Activated CD4-positive, CD25-positive, alpha-beta regulatory T cell treated with anti-CD3 and anti-CD28 coated beads, Interleukin-2, amount 50 U/mL, for 24 hours (primary cell): Measurements from ENCODE around the gene CSTF1.

Experiments
- ATAC-seq, 2 donors: fragments of 150-1000 bp; cut with Tn5 transposase; one replicate each; pipeline ENCODE4 v1.10.0; 2021; ENCODE audit warnings: mild to moderate bottlenecking in 1 of 2, moderate library complexity in 1 of 2

Gene CSTF1

DNA sequence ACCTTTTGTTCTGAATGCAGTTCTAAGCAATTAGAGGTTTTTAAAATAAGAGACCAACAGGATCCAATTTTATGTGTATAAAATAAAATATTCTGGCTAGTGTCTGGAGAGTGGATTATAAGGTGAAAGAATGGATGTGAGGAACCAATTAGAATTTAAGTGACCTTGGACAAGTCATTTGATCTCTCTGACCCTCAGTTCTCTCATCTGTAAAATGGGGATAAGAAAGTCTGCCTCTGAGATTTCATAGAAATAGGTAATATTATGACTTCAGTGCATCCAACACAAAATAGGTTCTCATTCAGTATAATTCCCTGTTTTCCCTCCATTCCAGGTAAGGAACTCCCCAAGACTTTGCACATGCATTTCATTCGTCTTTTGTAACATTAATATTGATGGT lies 38.5 kb downstream of the CSTF1 start:
- no peak for ATAC-seq

DNA sequence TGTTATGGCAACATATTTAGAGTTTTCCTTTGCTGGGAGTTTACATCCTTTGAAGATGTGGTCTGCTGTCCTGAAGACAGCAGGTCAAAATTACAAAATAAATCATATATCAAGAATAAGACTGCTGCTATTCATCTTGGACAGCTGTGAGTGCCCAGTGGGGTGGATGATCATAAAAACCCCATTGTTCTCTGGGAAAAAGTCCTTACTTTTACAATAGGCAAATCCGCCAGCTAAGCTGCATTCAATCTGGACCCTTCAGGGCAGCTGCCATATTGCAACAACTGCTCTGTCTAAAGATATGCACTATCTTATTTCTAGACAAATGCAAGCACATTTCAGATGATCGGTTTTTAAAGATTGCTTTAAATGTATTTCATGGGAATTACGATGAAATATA lies 39.0 kb downstream of the CSTF1 start:
- no peak for ATAC-seq

DNA sequence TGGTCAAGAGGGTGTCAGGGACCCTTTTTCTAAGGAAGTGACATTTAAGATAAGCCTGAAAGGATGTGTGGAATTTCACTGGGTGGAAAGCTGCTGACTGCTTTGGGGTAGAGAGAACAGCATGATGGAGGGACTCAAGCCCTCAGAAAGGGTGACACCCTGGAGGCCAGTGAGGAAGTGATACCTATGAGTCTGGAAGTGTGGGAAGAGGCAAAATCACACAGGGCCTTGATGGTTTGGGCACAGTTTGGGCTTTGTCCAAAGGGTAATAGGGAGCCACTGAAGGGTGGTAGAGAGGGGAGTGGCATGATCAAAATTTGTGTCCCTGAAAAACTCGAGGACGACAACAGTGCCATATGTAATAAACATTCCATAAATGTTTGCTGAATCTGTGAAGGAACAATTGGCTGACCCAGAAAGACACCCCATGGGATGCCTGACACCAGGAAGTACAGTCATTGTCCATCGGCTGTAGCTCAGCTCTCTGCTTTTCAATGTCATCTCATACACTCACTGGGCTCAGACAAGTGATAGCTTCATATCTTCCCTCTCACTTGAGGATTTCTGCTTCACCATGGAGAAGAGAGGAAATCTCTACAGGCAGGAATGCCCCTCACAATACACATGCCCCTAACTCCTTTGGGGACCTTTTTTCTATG lies 40.9 kb downstream of the CSTF1 start:
- no peak for ATAC-seq

DNA sequence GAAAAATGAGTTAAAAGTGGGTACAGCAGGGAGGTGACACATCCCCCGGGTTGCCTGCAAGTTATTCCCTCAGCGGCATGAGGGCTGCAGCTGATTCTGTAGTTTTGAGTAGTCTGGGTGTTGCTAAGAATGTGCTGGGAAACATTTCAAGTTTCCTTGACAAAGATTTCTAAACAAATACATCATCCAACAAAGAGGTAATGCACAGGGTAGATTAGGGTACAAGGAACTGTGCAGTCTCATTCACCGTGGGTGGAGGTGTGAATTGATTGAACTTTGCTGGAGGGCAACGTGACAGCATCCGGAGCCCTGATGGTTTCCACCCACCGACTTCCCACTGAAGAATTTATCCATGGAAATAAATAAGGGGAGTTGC lies 41.4 kb downstream of the CSTF1 start:
- no peak for ATAC-seq

DNA sequence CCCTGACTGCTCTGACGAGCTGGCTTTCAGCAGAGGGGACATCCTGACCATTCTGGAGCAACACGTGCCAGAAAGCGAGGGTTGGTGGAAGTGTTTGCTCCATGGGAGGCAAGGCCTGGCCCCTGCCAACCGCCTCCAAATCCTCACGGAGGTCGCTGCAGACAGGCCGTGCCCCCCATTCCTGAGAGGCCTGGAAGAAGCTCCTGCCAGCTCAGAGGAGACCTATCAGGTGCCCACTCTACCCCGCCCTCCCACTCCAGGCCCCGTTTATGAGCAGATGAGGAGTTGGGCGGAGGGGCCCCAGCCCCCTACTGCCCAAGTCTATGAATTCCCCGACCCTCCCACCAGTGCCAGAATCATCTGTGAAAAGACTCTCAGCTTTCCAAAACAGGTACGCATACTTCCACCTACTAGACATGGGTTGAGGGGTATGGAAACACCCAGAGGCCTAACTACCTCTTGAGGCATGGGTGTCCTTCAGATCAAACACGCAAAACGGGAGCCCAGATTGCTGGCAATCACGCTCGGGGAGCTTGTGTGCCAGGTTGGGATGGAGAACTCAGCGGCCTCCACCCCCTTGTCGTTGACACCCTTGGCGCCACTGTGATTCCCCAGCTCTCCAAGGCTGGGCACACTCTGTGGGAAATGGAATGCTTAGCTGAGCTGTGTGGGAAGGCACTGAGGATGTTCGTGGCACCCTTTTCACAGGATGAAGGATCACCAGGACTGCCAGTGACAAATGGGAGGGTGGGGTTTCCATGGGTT lies 44.9 kb downstream of the CSTF1 start:
- no peak for ATAC-seq

DNA sequence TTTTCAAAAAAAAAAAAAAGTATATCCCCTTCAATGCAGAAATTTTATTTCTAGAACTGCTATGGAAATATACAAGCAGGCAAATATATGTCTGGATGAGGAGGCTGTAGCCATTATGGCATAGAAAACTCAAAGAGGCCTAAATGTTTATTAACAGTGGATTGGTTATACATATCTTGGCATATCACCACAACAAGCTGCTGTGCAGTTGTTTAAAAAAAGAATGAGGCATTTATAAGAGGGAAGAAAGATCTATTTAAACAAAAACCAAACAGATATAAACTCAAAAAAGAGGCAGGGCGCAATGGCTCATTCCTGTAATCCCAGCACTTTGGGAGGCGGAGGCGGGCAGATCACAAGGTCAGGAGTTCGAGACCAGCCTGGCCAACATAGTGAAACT lies 45.8 kb downstream of the CSTF1 start:
- ATAC-seq, result no peak

DNA sequence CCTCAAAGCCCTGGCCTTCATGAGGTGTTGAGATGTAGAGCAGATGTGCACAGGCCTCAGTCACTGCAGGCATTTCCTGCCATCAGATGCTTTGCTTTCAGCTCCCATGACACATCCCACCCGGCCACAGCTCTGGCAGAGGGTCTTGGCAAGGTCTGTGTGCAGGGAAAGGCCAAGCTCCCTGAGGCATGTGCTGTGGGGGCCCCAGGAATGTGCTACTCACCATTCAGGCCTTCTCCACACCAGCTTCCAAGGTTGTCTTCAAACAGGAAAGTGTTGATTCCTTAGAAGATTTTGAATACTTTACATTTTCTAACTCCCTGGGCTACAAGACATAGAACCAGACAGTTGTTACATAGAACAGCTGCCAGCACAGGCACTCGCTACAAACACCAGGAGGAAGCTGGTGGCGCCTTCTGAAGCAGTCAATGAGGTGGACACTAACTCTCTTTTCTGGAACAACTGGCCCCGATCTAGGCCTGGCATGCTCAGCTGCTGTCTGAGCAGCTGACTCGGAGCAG lies 47.4 kb downstream of the CSTF1 start:
- ATAC-seq, result no peak

DNA sequence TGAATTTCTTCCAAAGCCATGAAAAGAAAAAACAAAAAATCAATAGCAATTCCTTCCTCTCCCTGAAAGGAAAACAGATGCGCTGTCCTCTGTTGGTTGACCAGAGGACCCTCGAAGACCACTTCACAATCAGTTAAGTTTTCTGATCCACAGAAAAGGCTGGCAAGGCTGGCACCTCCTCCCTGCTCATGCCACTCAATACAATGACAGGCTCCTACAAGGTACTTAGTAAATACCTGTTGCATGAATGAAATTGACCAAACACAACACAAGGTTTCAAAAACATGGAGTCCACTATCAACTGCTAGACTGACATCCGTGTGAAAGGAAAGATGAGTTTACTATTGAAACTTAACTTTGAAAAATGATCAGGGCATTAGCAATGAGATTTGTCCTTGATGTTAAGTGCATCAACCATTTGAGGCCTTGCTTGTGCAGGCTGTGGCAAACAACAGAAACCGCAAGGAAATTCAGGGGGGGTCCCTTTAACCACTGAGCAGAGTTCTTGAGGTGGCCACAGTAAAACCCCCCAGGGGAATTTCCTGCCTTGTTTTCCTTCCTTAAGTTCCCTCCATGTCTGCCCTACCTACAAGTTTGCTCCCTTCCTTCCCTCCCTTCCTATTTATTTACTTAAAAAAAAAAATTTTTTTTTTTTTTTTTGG lies 48.0 kb downstream of the CSTF1 start:
- ATAC-seq, result peak; percentile 51 to 76

DNA sequence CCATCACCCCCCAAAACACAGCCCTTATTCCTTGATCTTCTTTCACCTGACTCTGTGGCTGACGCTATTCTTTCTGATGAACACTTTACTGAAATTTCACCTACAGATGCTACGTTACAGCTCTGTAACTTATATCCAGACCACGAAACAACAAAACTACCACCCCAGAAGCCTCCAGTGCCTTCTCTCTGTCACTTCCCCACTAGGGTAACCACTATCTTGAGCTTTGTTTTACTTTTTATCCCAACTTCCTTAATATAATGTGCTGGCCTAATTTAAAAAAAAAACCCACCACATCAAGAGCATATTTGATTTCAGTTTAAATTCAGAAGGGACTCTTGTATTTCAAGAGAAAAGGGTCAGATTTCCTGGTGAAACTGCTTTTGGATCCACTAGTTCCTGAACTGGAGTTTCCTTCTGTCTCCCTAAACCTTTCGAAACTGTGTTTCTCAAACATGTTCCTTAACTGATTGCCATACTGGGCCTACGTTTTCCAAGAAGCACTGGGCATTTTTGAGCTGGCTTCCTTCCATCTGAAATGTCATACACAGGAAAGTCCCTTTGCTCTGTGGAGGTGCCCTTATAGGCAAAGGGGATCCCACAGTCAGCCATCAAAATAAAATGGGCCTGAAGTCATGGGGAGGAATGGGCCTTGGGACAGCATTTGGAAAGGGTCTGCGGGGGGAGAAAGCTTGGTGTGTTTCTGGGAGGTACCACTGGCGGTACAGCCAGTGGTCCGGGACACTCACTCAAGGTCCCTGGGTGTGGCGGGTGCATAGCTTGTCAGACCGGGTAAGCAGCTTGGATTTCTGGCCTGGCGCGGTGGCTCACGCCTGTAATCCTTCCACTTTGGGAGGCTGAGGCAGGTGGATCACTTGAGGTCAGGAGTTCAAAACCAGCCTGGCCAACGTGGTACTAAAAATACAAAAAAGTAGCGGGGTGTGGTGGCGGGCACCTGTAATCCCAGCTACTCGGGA lies 50.2 kb downstream of the CSTF1 start:
- no peak for ATAC-seq

DNA sequence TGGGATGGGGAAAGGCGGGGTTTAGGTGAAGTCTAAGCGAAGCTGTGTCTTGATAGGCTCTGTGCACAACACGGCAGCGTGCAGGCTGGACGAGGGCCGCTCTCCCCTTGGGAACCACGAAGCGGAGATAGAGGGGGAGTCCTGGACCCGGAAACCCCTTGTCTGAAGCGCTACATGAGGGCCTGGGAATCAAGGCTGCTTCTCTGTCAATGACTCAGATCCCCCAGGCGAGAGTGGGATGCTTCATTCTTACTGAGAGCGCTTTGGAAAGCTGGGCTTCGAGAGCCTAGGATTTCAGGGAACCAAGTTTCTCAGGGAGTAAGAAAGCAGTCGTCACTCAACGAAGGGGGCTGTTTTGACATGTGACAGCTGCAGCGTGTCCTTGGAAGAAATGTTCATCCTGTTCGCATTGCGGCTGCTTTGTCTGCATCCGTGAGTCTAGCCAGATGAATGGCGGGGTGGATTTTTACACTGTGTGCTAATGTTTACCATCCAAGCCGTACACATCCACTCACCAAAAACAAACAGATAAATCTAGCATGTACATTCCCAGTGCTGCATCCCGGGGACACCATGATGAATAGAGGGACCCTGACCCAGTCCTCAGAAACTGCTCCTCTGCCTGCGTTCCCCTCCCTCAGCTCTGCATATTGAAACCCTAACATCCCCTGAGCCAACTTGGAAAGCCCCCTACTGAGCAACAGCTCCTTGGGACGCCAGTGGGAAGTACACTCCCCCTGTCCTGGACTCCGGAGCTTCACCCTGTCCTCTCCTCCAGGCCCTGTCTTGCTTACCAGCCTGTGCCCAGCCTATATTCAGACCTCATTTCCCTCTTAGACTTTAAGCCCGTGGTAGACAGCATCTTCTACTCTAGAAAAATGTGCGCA lies 51.5 kb downstream of the CSTF1 start:
- ATAC-seq, result no peak

DNA sequence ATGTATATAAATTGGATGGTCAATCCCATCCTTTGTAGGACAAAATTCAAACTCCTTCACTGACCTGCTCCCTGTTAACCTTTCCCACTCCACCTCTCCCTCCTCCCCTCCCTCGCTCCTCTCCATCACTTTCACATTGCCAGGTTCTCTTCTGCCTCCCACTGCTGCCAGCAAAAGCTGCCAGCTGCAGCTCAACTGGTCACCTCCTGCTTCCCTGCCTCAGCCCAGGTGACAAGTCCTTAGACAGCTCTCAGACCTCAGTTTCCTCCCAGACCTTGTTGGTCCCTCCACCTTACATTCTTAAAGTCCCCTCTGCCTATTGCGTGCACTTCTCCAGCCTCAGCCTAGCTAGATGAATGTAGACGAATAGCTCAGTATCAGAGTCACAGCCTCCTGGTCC lies 52.7 kb downstream of the CSTF1 start:
- ATAC-seq, result no peak

DNA sequence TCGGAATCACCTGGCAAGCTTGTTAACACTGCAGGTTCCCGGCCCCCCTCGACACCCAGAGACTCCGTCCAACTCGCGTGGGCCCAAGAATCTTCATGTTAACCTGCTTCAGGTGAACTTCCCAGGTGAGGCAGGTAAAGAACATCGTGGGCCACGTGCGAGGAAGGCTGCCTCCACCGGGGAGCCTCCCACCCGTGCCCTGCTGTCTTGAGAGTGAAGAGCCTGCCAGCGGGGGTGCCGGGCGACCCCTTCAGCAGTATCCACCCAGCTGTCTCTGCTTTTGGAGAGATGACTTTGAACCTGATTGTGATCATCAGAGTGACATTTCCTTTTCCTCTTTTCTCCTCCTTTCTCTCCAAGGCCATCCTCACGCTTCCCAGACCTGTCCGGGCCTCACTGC lies 53.1 kb downstream of the CSTF1 start:
- no peak for ATAC-seq

DNA sequence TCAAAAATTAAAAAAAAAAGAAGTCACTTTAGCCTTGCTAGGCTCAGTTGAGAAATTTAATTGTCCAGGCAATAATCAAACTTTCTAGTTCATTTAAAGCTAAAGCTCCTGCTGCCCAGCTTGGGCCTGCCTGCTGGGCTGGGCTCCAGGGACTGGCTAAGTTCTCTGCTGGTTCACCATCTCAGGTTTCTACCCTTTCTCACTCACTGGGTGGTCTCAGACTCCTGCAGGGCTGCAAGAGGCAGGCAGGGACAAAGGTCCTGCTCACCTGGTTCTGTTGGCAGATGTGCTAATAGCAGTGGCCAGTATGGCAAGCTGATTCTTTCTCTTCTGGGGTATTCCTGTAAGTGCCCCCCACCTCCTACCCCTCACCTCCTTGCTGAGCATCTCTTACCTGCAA lies 54.8 kb downstream of the CSTF1 start:
- no peak for ATAC-seq

DNA sequence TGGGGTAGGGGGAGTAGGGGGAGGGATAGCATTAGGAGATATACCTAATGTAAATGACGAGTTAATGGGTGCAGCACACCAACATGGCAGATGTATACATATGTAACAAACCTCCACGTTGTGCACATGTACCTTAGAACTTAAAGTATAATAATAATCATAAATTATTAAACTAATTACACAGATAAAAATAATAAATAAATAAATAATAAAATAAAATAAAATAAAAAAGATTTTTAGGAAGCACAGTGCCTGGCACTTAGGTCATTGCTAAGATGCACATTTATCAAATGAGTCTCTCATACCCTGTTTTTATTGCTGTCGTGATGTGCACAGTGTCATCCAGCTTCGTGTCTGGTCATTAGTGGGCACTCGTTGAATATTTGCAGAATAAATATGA lies 57.0 kb downstream of the CSTF1 start:
- ATAC-seq, result no peak

DNA sequence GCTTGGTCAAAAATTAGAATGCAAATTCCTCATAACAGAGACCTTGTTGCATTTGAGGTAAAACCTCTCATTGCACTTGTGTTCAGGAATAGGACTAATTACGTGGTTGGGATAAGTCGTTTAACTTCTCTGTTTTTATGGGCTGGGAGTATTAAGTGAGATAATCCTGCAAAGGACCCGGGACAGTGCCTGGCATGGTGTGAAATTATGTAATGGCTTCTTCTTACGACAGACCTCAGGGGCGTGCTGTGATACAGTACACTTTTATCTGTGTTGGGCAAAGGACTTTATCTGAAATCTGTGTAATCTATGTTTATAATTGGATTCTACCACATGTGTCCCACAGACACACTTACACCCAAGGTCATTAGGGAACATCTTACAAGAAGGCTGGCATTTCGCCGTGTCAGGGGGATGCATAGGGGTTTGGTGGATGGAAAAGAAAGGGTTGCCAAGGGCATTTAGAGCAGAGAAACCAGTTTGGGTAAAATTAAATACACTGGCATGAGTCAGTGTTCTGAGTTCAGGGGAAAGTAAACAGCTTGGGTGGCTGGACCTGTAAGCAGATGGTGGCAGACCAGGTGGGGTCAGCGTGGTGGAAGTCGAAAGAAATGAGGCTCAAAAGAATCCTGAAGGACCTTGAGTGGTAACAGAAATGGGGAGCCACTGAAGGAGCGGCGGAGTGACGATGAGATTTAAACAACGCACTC lies 58.8 kb downstream of the CSTF1 start:
- no peak for ATAC-seq

DNA sequence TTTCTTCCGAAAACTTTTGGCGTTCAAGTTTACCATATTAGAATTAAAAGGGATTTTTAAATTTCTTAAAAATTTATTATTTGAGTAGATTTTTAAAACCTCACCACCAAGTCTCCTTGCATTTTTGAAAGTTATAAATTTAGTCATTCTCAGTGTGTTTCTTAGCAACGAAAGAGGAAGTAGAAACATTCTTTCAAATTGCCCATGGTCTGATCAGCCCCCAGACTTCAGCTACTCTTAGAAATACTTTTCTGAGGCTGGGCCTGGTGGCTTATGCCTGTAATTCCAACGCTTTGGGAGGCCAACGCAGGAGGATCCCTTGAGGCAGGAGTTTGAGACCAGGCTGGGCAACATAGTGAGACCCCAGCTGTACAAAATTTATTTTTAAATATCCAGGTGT lies 60.9 kb downstream of the CSTF1 start:
- no peak for ATAC-seq

DNA sequence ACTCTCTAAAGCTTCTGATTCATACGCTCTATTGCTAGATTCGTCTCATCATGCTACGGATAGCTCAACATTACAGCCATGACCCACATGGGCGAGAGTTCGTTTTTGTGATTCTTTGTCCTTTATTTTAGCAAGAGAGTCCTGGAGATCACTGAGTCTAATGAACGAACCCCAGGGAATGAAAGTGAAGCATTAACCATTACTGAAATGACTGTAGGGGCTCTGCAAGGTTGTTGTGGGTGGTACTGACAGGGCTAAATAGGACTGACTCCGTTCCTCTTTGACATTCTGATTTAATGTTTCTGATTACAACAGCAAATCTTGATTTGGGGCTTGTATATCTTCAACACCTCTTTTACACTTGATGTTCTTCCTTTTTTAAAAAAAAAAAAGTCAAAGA lies 62.3 kb downstream of the CSTF1 start:
- peak; percentile 92 to 93 for ATAC-seq
